ENCODE data around the gene BCL6. TPM values are rescaled to one million over a fixed set of nuclear protein-coding genes. Genes with fewer than 3 reads are reported as not detected.

Gene BCL6
- total and polyA plus RNA-seq, 2 of the 8 experiments (the other 6 are each of a cell fraction or from before 2014, with no cell fraction given): 5.7 to 10.4 TPM

DNA sequence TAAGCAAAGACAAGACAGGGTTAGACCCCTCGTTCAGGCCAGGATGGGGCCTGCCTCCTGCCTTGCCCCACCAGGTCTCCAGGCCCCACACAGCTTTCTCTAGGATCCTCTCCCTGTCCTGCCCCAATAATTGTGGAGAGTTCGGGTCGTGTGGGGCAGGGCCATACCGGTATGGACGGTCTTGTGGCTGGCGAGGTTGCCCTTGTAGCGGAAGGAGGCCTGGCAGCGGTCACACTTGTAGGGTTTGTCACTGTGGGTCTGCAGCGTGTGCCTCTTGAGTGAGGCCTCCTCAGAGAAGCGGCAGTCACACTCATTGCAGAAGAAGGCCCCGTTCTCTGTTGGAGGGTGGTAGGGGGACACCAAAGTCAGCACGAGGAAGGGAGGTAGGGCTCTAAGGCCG lies 18.7 kb downstream of the BCL6 start:
- CTCF ChIA-PET (ENCODE audit: partially characterized antibody): interaction anchor here (0.7 to 1.9 kb wide), 2 partner anchors 10 to 14 kb away, joined by 3 to 4 read pairs; no protein-coding TSS in a partner anchor
- H3K14ac ChIP-seq (ENCODE audit: insufficient read length): no peak overlapping the region
- no peak overlapping the region for H3K18ac ChIP-seq (ENCODE audit: extremely low read depth, low read length)
- no peak overlapping the region for H2BK120ac ChIP-seq (replicated peaks; ENCODE audit: low read depth, low read length)
- no peak overlapping the region for H4K5ac ChIP-seq (ENCODE audit: insufficient read length, low read depth, low read length)
- H3K4me1 ChIP-seq (replicated peaks in 1 of 4; ENCODE audit: control insufficient read depth in 3 of 4, insufficient read depth in 4 of 4, low read length in 3 of 4): peaks cover 0 to 3% (median 0%) of the 10 kb centered on the region in 4 experiments; a peak in 2 of 7 replicates
- H4K91ac ChIP-seq (replicated peaks; ENCODE audit: insufficient read length, low read length): no peak overlapping the region
- H3K4me3 ChIP-seq (ENCODE audit: extremely low read depth in 1 of 4, insufficient read depth in 2 of 4, low read depth in 3 of 4, low read length in 4 of 4): no peak overlapping the region
- no peak overlapping the region for H3K9ac ChIP-seq (replicated peaks in 1 of 4; ENCODE audit: extremely low read depth in 1 of 4, low read depth in 3 of 4, low read length in 3 of 4)
- H3K23ac ChIP-seq (ENCODE audit: insufficient read length): no peak overlapping the region
- H3K23me2 ChIP-seq (ENCODE audit: low read depth, low read length): no peaks in the 10 kb centered on the region
- FAIRE-seq: no peak
- H3K27me3 ChIP-seq (replicated peaks in 1 of 4; ENCODE audit: control insufficient read depth in 3 of 4, extremely low read depth in 1 of 4, insufficient read depth in 3 of 4, low read length in 3 of 4): no peaks in the 10 kb centered on the region
- WGBS, 2 experiments (ENCODE audit: extremely low coverage in 1 of 2, insufficient coverage in 1 of 2, insufficient read length in 1 of 2, insufficient replicate concordance in 2 of 2, low coverage in 1 of 2, low lambda C conversion rate in 2 of 2, missing lambda C conversion rate in 1 of 2): 88% methylated on average over 12 of the region's 13 CpGs; no CpG with 5 or more reads in 1 of the 2 experiments
- no peak overlapping the region for H2AK5ac ChIP-seq (ENCODE audit: low read depth, low read length)
- H2BK15ac ChIP-seq (ENCODE audit: low read length): no peak overlapping the region
- H3K56ac ChIP-seq (replicated peaks; ENCODE audit: insufficient read length, low read depth, low read length): no peak overlapping the region
- no peaks in the 10 kb centered on the region for H3K79me1 ChIP-seq (ENCODE audit: low read depth, low read length)
- no peaks in the 10 kb centered on the region for H3K9me3 ChIP-seq (ENCODE audit: insufficient read depth in 2 of 2, low read depth in 1 of 2, low read length in 1 of 2)
- no peak overlapping the region for H2AFZ ChIP-seq (ENCODE audit: low read length)
- no peak overlapping the region for H3K4ac ChIP-seq (replicated peaks; ENCODE audit: insufficient read length, low read depth, low read length)
- peaks cover 9 to 73% (median 42%) of the 10 kb centered on the region in 4 experiments; a peak in 6 of 8 replicates for H3K36me3 ChIP-seq (ENCODE audit: control insufficient read depth in 2 of 4, insufficient read depth in 4 of 4, low read length in 3 of 4)
- TF ChIP-seq SP2 (IDR thresholded peaks at IDR 0.05; ENCODE audit: low read length) (no peak), SIN3A (conservative IDR thresholded peaks at IDR 0.05 in 1 of 2, IDR thresholded peaks at IDR 0.05 in 1 of 2; ENCODE audit: low read depth in 1 of 2, low read length in 2 of 2) (no peak), TAF1 (IDR thresholded peaks at IDR 0.05; ENCODE audit: low read depth, low read length) (no peak)
- TF ChIP-seq, protein P1, sequence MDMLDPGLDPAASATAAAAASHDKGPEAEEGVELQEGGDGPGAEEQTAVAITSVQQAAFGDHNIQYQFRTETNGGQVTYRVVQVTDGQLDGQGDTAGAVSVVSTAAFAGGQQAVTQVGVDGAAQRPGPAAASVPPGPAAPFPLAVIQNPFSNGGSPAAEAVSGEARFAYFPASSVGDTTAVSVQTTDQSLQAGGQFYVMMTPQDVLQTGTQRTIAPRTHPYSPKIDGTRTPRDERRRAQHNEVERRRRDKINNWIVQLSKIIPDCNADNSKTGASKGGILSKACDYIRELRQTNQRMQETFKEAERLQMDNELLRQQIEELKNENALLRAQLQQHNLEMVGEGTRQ (IDR thresholded peaks at IDR 0.05; ENCODE audit: low read length): no peak
- DNase-seq (ENCODE audit: low read depth in 1 of 2, low spot score in 2 of 2): no peak
- H3K4me2 ChIP-seq (ENCODE audit: insufficient read depth in 1 of 2, low read depth in 2 of 2, low read length in 2 of 2): no peak overlapping the region
- no peaks in the 10 kb centered on the region for H3K79me2 ChIP-seq (ENCODE audit: control insufficient read depth in 1 of 2, insufficient read depth in 2 of 2, low read length in 2 of 2)
- no peak overlapping the region for H2BK20ac ChIP-seq (ENCODE audit: low read length)
- H3K27ac ChIP-seq (ENCODE audit: low read depth, low read length): no peak overlapping the region
- POLR2A ChIA-PET (ENCODE audit: partially characterized antibody): no interaction called here
- no peak overlapping the region for H2BK5ac ChIP-seq (ENCODE audit: low read depth, low read length)
- H4K8ac ChIP-seq (ENCODE audit: extremely low read depth, insufficient read depth, low read length): peak overlapping the region; percentile 72; the same call in 1 of the 2 replicates
- H2BK12ac ChIP-seq (ENCODE audit: low read depth, low read length): no peak overlapping the region
- no peaks in the 10 kb centered on the region for H4K20me1 ChIP-seq (replicated peaks in 1 of 2; ENCODE audit: control insufficient read depth in 1 of 2, insufficient read depth in 2 of 2, low read length in 2 of 2)
